GM10847 (cell line): ENCODE results near the gene FIGNL1.

ENCODE experiments used
- POLR2A ChIP-seq: IDR thresholded peaks from 2 replicates; pipeline ENCODE4 v1.6.1; 2011; ENCODE audit not compliant: insufficient read length; ENCODE audit errors: extremely low read depth

Gene FIGNL1

DNA sequence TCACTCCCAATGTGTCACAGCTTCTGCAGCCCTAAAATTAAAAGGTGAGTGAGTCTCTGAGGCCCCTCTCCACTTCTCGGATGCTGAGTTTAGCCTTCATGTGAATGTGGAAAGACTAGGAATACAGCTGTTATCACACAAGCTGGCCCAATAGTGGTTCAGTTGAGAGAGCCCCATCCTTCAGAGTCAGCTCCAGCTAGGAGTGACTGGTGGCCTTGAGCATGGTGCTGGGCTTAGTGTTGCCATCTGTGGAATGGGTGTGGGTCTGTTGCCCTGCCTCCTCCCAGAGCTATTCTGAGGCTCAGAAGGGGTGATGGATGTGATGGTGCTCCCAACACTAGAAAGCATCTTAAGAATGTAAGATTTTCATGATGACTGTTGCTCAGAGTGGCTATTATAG, 55.8 kb downstream of the FIGNL1 start:
- no peak for TF ChIP-seq POLR2A
